Large intestine (tissue), 12 donors: Measurements from ENCODE around the gene MMUT. TPM values are rescaled to one million over a fixed set of nuclear protein-coding genes. Genes with fewer than 3 reads are reported as not detected.
"Not testable (repeated sequence)": the region's sequence is repeated elsewhere in the genome, so short reads cannot be mapped to it uniquely, and the experiment has no call there.

Experiments
- DNase-seq, 2 donors: peaks; one replicate each; pipeline versions ENCODE4 v3.0.0 to v3.0.0-alpha.2; 2013
- H3K27ac ChIP-seq: one replicate; pipeline ENCODE4 v1.5.1; 2013; ENCODE audit warnings: low read length
- H3K27me3 ChIP-seq: 2 replicates; pipeline ENCODE4 v1.6.1; 2013; ENCODE audit warnings: low read length; ENCODE audit not compliant: control insufficient read depth, insufficient read depth
- H3K36me3 ChIP-seq: 2 replicates; pipeline ENCODE4 v1.6.1; 2013; ENCODE audit warnings: low read length; ENCODE audit not compliant: control insufficient read depth, insufficient read depth
- H3K4me1 ChIP-seq: one replicate; pipeline ENCODE4 v1.6.1; 2013; ENCODE audit warnings: low read length; ENCODE audit not compliant: control insufficient read depth, insufficient read depth
- H3K4me3 ChIP-seq: one replicate; pipeline ENCODE4 v1.5.1; 2013; ENCODE audit warnings: low read length
- H3K9me3 ChIP-seq: one replicate; pipeline ENCODE4 v1.6.1; 2013; ENCODE audit warnings: mild to moderate bottlenecking, low read depth, low read length, moderate library complexity; ENCODE audit not compliant: control insufficient read depth
- WGBS: methylation state at CpG from one replicate; pipeline ENCODE4 v1.1.5; 2013; ENCODE audit warnings: low lambda C conversion rate; ENCODE audit not compliant: insufficient coverage; 5-methylcytosine and 5-hydroxymethylcytosine counted together
- long read RNA-seq, 11 donors: transcript quantifications; one replicate each; lab custom pipeline, GENCODE V29; 2026
- polyA plus RNA-seq: library from polyadenylated mRNA; unstranded; fragments of 120-200 nt; gene quantifications from one replicate; pipeline ENCODE4 v1.2.1, GENCODE V29; 2013

MMUT gene
- polyA plus RNA-seq, result 35.6 TPM
- long read RNA-seq, donor 1, transcript MUT-201 (13 exons, 3,749 nt), result major isoform, 9 of 15 reads
- long read RNA-seq, donor 1, partial matches to known transcripts, result 6 of 15 reads
- long read RNA-seq, donor 1, other reads (novel, unspliced or antisense), result 0 of 15 reads
- long read RNA-seq, donor 2, transcript MUT-201 (13 exons, 3,749 nt), result major isoform, 8 of 40 reads
- long read RNA-seq, donor 2, partial matches to known transcripts, result 32 of 40 reads
- long read RNA-seq, donor 2, other reads (novel, unspliced or antisense), result 0 of 40 reads
- long read RNA-seq, donor 3, transcript MUT-201 (13 exons, 3,749 nt), result major isoform, 25 of 65 reads
- long read RNA-seq, donor 3, partial matches to known transcripts, result 34 of 65 reads
- long read RNA-seq, donor 3, other reads (novel, unspliced or antisense), result 6 of 65 reads
- long read RNA-seq, donor 4, partial matches to known transcripts, result 0 of 1 reads
- long read RNA-seq, donor 4, other reads (novel, unspliced or antisense), result 0 of 1 reads
- long read RNA-seq, donor 5, transcript MUT-201 (13 exons, 3,749 nt), result major isoform, 10 of 21 reads
- long read RNA-seq, donor 5, partial matches to known transcripts, result 11 of 21 reads
- long read RNA-seq, donor 5, other reads (novel, unspliced or antisense), result 0 of 21 reads
- long read RNA-seq, donor 6, transcript MUT-201 (13 exons, 3,749 nt), result major isoform, 7 of 18 reads
- long read RNA-seq, donor 6, partial matches to known transcripts, result 11 of 18 reads
- long read RNA-seq, donor 6, other reads (novel, unspliced or antisense), result 0 of 18 reads
- long read RNA-seq, donor 7, transcript MUT-201 (13 exons, 3,749 nt), result major isoform, 5 of 5 reads
- long read RNA-seq, donor 7, partial matches to known transcripts, result 0 of 5 reads
- long read RNA-seq, donor 7, other reads (novel, unspliced or antisense), result 0 of 5 reads
- long read RNA-seq, donor 8, transcript MUT-201 (13 exons, 3,749 nt), result major isoform, 9 of 28 reads
- long read RNA-seq, donor 8, partial matches to known transcripts, result 19 of 28 reads
- long read RNA-seq, donor 8, other reads (novel, unspliced or antisense), result 0 of 28 reads
- long read RNA-seq, donor 9, transcript MUT-201 (13 exons, 3,749 nt), result major isoform, 7 of 33 reads
- long read RNA-seq, donor 9, partial matches to known transcripts, result 26 of 33 reads
- long read RNA-seq, donor 9, other reads (novel, unspliced or antisense), result 0 of 33 reads
- long read RNA-seq, donor 10, transcript MUT-201 (13 exons, 3,749 nt), result major isoform, 9 of 19 reads
- long read RNA-seq, donor 10, partial matches to known transcripts, result 10 of 19 reads
- long read RNA-seq, donor 10, other reads (novel, unspliced or antisense), result 0 of 19 reads
- long read RNA-seq, donor 11, transcript MUT-201 (13 exons, 3,749 nt), result major isoform, 8 of 16 reads
- long read RNA-seq, donor 11, partial matches to known transcripts, result 8 of 16 reads
- long read RNA-seq, donor 11, other reads (novel, unspliced or antisense), result 0 of 16 reads

- peak; percentile 96 to 97 for DNase-seq
- peak within 1 kb of the TSS; percentile 95 for H3K27ac ChIP-seq
- H3K4me3 ChIP-seq, result peak within 1 kb of the TSS; percentile 71
- H3K9me3 ChIP-seq, result no peaks in the 10 kb centered on the region
- 0% methylated on average over 1 of the region's 37 CpGs for WGBS
- peaks cover 7% of the 10 kb centered on the region for H3K4me1 ChIP-seq
- peaks cover 4% of the 10 kb centered on the region for H3K36me3 ChIP-seq
- no peaks in the 10 kb centered on the region for H3K27me3 ChIP-seq
Measured at GRCh38 chr6:49462927-49463611, at the start of gene MMUT, which contains the start of gene CENPQ. Gene MMUT (minus strand): TSS chr6:49463253. CDS start chr6:49459466, 3,787 bp downstream. Gene CENPQ (plus strand): TSS chr6:49463370. CDS start chr6:49470177, 6,807 bp downstream.

DNA sequence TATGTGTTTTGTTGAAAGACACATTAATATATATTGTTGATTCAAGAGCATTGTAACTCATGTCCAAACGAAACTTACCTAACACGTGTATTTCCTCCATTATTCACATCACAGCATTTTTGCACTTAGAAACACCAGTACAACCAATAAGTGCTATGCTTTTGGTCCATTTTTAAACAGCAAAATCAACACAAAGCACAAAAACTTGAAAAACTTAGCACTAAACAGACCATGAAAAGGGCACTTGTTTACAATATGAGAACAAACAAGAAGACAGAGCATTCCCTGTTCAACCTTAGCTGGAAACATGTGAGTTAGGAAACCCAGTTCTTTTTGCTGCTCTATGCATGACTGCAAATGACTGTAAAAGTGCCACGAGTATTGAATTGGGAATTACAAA is 46.3 kb upstream of the MMUT start:
- Histone ChIP-seq H3K4me3 (no peak overlapping the region), H3K4me1 (no peaks in the 10 kb centered on the region), H3K9me3 (no peaks in the 10 kb centered on the region), H3K27ac (no peak overlapping the region), H3K36me3 (no peaks in the 10 kb centered on the region), H3K27me3 (no peaks in the 10 kb centered on the region)
- DNase-seq, result no peak
- WGBS, result 92% methylated on average over 2 of the region's 3 CpGs

DNA sequence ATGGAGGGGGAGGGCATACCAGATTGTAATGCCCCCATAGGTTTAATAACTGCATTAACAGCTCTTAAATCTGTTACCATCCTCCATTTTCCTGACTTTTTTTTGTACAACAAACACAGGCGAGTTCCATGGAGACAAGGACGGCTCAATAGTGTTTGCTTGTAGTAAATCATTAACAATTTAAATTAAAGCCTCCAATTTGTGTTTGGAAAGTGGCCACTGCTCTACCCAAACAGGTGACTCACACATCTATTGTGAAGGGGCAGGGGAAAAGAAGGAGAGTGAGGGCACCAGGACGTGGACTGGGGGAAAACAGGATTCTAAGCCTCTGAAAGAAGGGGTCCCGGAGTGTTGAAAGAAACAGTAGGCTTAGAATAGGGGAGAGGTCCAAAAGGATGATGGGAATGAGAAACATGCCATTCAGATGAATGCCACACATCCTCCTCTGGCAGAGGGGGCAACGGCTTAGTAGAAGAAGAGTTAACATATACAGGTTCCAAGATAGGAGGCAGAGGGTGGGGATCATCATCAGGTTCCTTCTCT is 43.6 kb upstream of the MMUT start:
- Histone ChIP-seq H3K4me1 (no peaks in the 10 kb centered on the region), H3K27ac (no peak overlapping the region), H3K4me3 (no peak overlapping the region), H3K9me3 (no peaks in the 10 kb centered on the region), H3K36me3 (no peaks in the 10 kb centered on the region), H3K27me3 (no peaks in the 10 kb centered on the region)
- WGBS, result 60% methylated on average over 2 of the region's 5 CpGs
- peak in 1 of 2 donors; percentile 31 for DNase-seq

DNA sequence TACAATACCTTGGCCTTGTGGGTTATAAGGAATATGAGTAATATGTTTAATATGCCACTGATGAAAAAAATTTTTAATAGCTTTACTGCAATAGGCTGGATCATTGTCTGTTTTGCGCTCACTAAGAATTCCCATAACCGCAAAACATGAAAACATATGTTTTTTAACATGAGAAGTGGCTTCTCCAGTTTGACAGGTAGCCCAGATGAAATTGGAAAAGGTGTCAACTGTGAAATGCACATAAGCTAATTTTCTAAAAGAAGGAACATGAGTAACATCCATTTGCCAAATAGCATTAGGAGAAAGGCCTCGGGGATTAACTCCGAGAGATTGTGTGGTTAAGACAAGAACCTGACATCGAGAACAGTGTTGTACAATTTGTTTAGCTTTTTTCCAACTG is 41.6 kb upstream of the MMUT start:
- H3K27ac ChIP-seq, result no peak overlapping the region
- H3K27me3 ChIP-seq, result no peaks in the 10 kb centered on the region
- no CpG with 5 or more reads among the region's 5 CpGs for WGBS
- H3K4me1 ChIP-seq, result no peaks in the 10 kb centered on the region
- no peak for DNase-seq
- no peaks in the 10 kb centered on the region for H3K36me3 ChIP-seq
- no peak overlapping the region for H3K4me3 ChIP-seq
- H3K9me3 ChIP-seq, result no peaks in the 10 kb centered on the region

GRCh38 chr6:49499623-49500022 is 36.6 kb upstream of the MMUT start, which contains the start of gene GLYATL3:
Gene GLYATL3 (plus strand): TSS chr6:49499923. CDS start chr6:49511991, 12,068 bp downstream.
- 83% methylated on average over 1 of the region's 2 CpGs for WGBS
- Histone ChIP-seq H3K36me3 (no peaks in the 10 kb centered on the region), H3K4me3 (no peak within 1 kb of the TSS), H3K4me1 (no peaks in the 10 kb centered on the region), H3K27me3 (no peaks in the 10 kb centered on the region), H3K27ac (no peak within 1 kb of the TSS), H3K9me3 (no peaks in the 10 kb centered on the region)
- no peak for DNase-seq

GRCh38 chr6:49499126-49499525 is 36.1 kb upstream of the MMUT start:
- Histone ChIP-seq H3K27me3 (no peaks in the 10 kb centered on the region), H3K9me3 (no peaks in the 10 kb centered on the region), H3K36me3 (no peaks in the 10 kb centered on the region), H3K4me3 (no peak overlapping the region), H3K4me1 (no peaks in the 10 kb centered on the region), H3K27ac (no peak overlapping the region)
- WGBS, result no CpG with 5 or more reads among the region's 1 CpG
- DNase-seq, result no peak

DNA sequence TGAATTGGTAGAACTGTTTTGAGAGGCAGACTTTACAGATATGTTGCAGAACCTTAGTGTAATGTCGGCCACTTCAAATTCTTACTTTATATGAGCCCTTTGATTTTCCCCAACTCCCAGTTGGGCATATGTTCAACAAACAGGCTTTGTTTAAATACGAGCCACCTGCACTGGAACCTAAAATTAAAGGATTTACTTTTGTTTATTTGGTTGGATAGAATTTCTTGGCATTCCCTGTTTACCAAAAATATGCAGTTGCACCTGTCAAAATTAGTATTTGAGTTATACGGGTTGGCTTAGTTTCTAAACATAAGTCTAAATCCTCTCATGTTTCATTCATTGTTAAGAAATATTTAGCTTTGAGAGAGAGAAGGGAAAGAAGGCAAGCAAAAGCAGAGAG is 34.3 kb upstream of the MMUT start:
- no CpG with 5 or more reads among the region's 3 CpGs for WGBS
- DNase-seq, result no peak
- no peaks in the 10 kb centered on the region for H3K9me3 ChIP-seq

DNA sequence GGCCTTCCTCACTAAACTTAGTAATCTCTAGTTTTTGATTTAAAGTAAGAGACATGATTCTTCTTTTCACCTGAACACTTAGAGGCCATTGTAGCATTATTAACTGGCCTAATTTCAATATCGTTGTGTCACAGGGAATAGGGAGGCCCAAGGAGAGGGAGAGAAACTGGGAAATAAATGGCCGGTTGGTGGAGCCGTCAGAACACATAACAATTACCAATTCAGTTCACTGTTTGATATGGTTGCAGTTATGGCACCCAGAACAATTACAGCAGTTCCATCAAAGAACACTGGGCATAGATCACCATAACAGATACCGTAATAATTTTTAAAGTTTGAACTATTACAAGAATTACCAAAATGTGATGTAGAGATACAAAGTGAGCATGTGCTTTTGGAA is 27.6 kb upstream of the MMUT start:
- Histone ChIP-seq H3K4me3 (no peak overlapping the region), H3K4me1 (no peaks in the 10 kb centered on the region), H3K9me3 (no peaks in the 10 kb centered on the region), H3K27me3 (no peaks in the 10 kb centered on the region), H3K27ac (no peak overlapping the region), H3K36me3 (peaks cover 20% of the 10 kb centered on the region)
- WGBS, result 91% methylated on average over 4 of the region's 4 CpGs
- no peak for DNase-seq

More for the DNA sequence above, 34.3 kb upstream of the MMUT start:
- H3K27me3 ChIP-seq, result no peaks in the 10 kb centered on the region
- H3K36me3 ChIP-seq, result no peaks in the 10 kb centered on the region
- H3K27ac ChIP-seq, result no peak overlapping the region
- no peak overlapping the region for H3K4me3 ChIP-seq
- H3K4me1 ChIP-seq, result no peaks in the 10 kb centered on the region

DNA sequence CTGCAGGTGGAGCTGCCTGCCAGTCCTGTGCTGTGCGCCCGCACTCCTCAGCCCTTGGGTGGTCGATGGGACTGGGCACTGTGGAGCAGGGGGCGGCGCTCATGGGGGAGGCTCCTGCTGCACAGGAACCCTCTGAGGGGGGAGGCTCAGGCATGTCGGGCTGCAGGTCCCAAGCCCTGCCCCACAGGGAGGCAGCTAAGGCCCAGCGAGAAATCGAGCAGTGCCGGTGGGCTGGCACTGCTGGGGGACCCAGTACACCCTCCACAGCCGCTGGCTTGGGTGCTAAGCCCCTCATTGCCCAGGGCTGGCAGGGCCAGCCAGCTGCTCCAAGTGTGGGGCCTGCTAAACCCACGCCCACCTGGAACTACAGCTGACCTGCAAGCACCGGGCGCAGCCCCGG is 20.3 kb upstream of the MMUT start:
- no CpG with 5 or more reads among the region's 14 CpGs for WGBS
- not testable (repeated sequence) for H3K27ac ChIP-seq

More for the DNA sequence above, 20.3 kb upstream of the MMUT start:
- H3K9me3 ChIP-seq, H3K4me3 ChIP-seq, H3K4me1 ChIP-seq, H3K36me3 ChIP-seq, H3K27me3 ChIP-seq, DNase-seq: not testable (repeated sequence)
